SK-N-SH treated with all-trans-retinoic acid at 6 μM for 48 hours (cell line): ENCODE data around the gene LDLRAD2.

Experiments
- ARNTL ChIP-seq: fragments of 450-650 bp; formaldehyde crosslinking; IDR thresholded peaks from 2 replicates; pipeline ENCODE4 v1.5.0; 2020; ENCODE audit warnings: low read depth, mild to moderate bottlenecking, moderate library complexity, borderline replicate concordance
- CREB5 ChIP-seq: fragments of 250-450 bp; sonication (Bioruptor Pico); IDR thresholded peaks from 2 replicates; pipeline ENCODE4 v1.5.1; 2020; ENCODE audit warnings: low read depth, mild to moderate bottlenecking, moderate library complexity
- TOX ChIP-seq: fragments of 250-450 bp; sonication (Bioruptor Pico); IDR thresholded peaks from 2 replicates; pipeline ENCODE4 v1.8.0; 2021; ENCODE audit warnings: mild to moderate bottlenecking, moderate library complexity, borderline replicate concordance

- TF ChIP-seq CREB5 (no peak), ARNTL (CRISPR knock-in tag) (no peak), TOX (no peak)
These were observed 56.4 kb downstream of the LDLRAD2 start for GRCh38 chr1:21868482-21868881.
